Stimulated activated CD8-positive, alpha-beta memory T cell treated with anti-CD3 and anti-CD28 coated beads, Interleukin-12 subunit alpha, Interleukin-12 subunit beta, amount 100 ng/mL, for 24 hours (primary cell): ENCODE measurements around the gene ATOH8.
"Not testable (repeated sequence)": the region's sequence is repeated elsewhere in the genome, so short reads cannot be mapped to it uniquely, and the experiment has no call there.

Experiments
- DNase-seq: peaks from one replicate; pipeline ENCODE4 v3.0.0-alpha.2; 2020; ENCODE audit errors: extremely low read depth

The ATOH8 gene

DNA sequence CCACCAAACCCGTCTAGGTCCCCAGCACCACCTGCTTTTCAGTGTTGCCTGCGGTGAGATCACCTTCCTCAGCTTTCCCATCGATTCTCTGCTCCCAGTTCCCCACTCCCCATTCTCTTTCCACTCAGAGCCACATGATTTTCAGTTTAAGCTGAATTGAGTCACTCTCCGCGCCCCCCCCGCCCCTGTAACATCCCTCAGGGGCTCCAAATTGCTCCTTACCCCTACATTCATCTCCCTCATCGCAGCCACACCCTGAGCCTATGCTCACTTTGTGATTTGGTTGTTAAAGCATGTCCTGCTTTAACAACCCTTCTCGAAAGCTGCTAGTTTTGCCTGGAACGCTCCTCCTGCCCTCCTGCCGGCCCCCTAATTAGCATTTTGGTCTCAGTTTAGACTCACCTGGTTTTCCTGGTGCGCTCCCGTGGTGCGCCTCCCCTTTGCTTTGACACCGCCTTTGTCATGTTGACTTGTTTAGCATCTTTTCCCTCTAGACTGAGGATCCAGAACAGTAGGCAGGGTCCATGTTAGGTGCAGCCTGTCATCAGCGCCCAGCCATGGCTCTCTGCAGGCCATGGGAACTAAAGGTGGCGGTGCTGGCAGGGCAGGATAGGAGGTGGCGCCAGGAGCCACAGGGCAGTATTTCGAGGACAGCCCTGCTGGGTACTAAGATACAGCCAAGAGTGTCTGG is 74.2 kb downstream of the ATOH8 start:
- DNase-seq: no peak

DNA sequence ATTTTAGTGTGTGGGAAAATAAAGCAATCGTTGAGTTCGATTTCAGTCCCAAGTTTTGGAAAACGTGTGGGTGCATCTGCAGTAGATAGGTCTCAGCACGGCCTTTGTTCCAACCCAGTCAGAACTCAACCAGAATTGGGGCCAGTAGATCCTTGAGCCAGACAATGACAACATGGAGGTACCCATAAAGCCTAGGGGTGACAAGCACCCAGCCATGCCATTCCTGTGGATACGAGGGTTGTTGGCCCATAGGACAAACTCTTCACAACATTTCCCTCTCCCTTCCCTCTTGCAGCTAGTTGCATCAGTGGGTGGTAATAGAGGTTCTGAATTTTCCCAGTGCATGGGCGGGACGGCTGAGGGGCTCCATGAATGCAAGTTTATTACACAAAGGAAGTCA is 74.9 kb downstream of the ATOH8 start:
- DNase-seq: no peak

- DNase-seq: not testable (repeated sequence)
Observed at GRCh38 chr2:85829394-85829793, 75.6 kb downstream of the ATOH8 start.

DNA sequence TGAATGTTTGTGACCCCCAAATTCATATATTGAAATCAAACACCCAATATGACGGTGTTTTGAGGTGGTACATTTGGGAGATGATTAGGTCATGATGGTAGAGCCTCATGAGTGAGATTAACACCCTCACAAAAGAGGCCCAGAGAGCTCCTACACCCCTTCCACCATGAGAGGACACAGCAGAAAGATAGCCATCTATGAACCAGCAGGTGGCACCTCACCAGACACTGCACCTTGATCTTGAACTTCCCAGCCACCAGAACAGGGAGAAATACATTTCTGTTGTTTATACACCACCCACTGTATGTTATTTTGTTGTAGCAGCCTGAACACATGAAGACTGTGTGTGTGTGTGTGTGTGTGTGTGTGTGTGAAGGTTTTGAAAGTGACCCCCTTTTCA is 76.9 kb downstream of the ATOH8 start:
- no peak for DNase-seq

- no peak for DNase-seq
Observed at GRCh38 chr2:85831735-85832134, 77.9 kb downstream of the ATOH8 start.

DNA sequence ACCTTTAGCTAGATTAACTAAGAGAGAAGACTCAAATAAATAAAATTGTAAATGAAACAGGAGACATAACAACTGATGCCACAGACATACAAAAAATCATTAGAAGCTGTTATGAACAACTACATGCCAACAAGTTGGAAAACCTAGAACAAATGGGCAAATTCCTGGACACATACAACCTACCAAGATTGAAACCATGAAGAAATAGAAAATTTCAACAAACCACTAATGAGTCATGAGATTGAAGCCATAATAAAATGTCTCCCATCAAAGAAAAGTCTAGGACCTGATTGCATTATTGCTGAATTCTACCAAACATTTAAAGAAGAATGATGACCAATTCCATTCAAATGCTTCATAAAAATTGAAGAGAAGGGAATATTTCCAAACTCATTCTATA is 80.7 kb downstream of the ATOH8 start:
- no peak for DNase-seq
